GM18499 (cell line): Measurements from ENCODE around the gene MMP25.
"Not testable (repeated sequence)": the region's sequence is repeated elsewhere in the genome, so short reads cannot be mapped to it uniquely, and the experiment has no call there.

Experiments used
- ATAC-seq: cut with Tn5 transposase; IDR thresholded peaks from one replicate; pipeline ENCODE4 v1.9.1; 2021; ENCODE audit warnings: moderate number of reproducible peaks; ENCODE audit not compliant: insufficient read depth, unreplicated experiment

MMP25 gene

GRCh38 chr16:3070608-3071111 lies 24.3 kb downstream of the MMP25 start:
- no peak for ATAC-seq

- no peak for ATAC-seq
These were observed 25.3 kb downstream of the MMP25 start for GRCh38 chr16:3071655-3072054.

- ATAC-seq, result not testable (repeated sequence)
These were observed 25.8 kb downstream of the MMP25 start for GRCh38 chr16:3072148-3072547.

GRCh38 chr16:3072576-3073263 lies 26.4 kb downstream of the MMP25 start:
- not testable (repeated sequence) for ATAC-seq

- no peak for ATAC-seq
These were observed 27.1 kb downstream of the MMP25 start for GRCh38 chr16:3073448-3073847.

- ATAC-seq, result no peak
These were observed 28.6 kb downstream of the MMP25 start for GRCh38 chr16:3074860-3075522.

- no peak for ATAC-seq
These were observed 29.2 kb downstream of the MMP25 start for GRCh38 chr16:3075523-3075915.

- not testable (repeated sequence) for ATAC-seq
These were observed 29.6 kb downstream of the MMP25 start for GRCh38 chr16:3075946-3076345.

- no peak for ATAC-seq
These were observed 30.2 kb downstream of the MMP25 start for GRCh38 chr16:3076577-3076976.

GRCh38 chr16:3080024-3080423 lies 33.7 kb downstream of the MMP25 start:
- ATAC-seq, result no peak

- ATAC-seq, result not testable (repeated sequence)
These were observed 35.6 kb downstream of the MMP25 start for GRCh38 chr16:3081957-3082356.

- not testable (repeated sequence) for ATAC-seq
These were observed 37.0 kb downstream of the MMP25 start for GRCh38 chr16:3083408-3083807.

- no peak for ATAC-seq
These were observed 38.1 kb downstream of the MMP25 start for GRCh38 chr16:3084491-3084890.

- ATAC-seq, result no peak
These were observed 38.8 kb downstream of the MMP25 start for GRCh38 chr16:3084969-3085670.

GRCh38 chr16:3085868-3086595 lies 39.7 kb downstream of the MMP25 start:
- ATAC-seq, result no peak

- ATAC-seq, result no peak
These were observed 40.4 kb downstream of the MMP25 start for GRCh38 chr16:3086596-3087242.

GRCh38 chr16:3087243-3088235 lies 41.2 kb downstream of the MMP25 start:
- no peak for ATAC-seq

- no peak for ATAC-seq
These were observed 42.1 kb downstream of the MMP25 start for GRCh38 chr16:3088450-3088849.
